Measurements from ENCODE around the gene CEP41.

Gene CEP41

GRCh38 chr7:130440527-130441365 is at the start of gene CEP41:
Gene CEP41 (minus strand): TSS chr7:130441016. CDS start chr7:130440966, 50 bp downstream.
- TF ChIP-seq CTCF (IDR thresholded peaks at IDR 0.05; ENCODE audit: low read depth, low read length): no peak
- peak; percentile 92 for DNase-seq (ENCODE audit: extremely low read depth, low read depth)

- no peak for DNase-seq (ENCODE audit: extremely low read depth, low read depth)
- TF ChIP-seq CTCF (IDR thresholded peaks at IDR 0.05; ENCODE audit: low read depth, low read length): no peak
Observed at GRCh38 chr7:130490311-130490791, 49.5 kb upstream of the CEP41 start.

- DNase-seq (ENCODE audit: extremely low read depth, low read depth): no peak
- TF ChIP-seq CTCF (IDR thresholded peaks at IDR 0.05; ENCODE audit: low read depth, low read length): no peak
Observed at GRCh38 chr7:130489140-130489983, 48.5 kb upstream of the CEP41 start.

- no peak for DNase-seq (ENCODE audit: extremely low read depth, low read depth)
- no peak for TF ChIP-seq CTCF (IDR thresholded peaks at IDR 0.05; ENCODE audit: low read depth, low read length)
Observed at GRCh38 chr7:130488392-130489139, 47.8 kb upstream of the CEP41 start.

GRCh38 chr7:130486954-130487436 is 46.2 kb upstream of the CEP41 start:
- no peak for DNase-seq (ENCODE audit: extremely low read depth, low read depth)

More at GRCh38 chr7:130486954-130487436, 46.2 kb upstream of the CEP41 start:
- no peak for TF ChIP-seq CTCF (IDR thresholded peaks at IDR 0.05; ENCODE audit: low read depth, low read length)
